Measurements from ENCODE around the gene TAC4. TPM values are rescaled to one million over a fixed set of nuclear protein-coding genes. Genes with fewer than 3 reads are reported as not detected.

TAC4 gene
- total and polyA plus RNA-seq, 10 of the 15 experiments (the other 5 are each of a cell fraction or from before 2014, with no cell fraction given): not detected

GRCh38 chr17:49851387-49852291 is 3.8 kb upstream of the TAC4 start:
- SMC1A ChIA-PET (ENCODE audit: uncharacterized antibody, unreplicated experiment): no interaction called here
- peak; percentile 52 for FAIRE-seq
- TF ChIP-seq MTA2 (IDR thresholded peaks at IDR 0.05; ENCODE audit: low read depth) (0 out of 2 replicates have a peak, but pooled peaks have one; percentile 10), RELB (IDR thresholded peaks at IDR 0.05; ENCODE audit: low read depth) (no peak), MEF2B (IDR thresholded peaks at IDR 0.05; ENCODE audit: partially characterized antibody, poor library complexity, severe bottlenecking) (peak; percentile 16), ZZZ3 (IDR thresholded peaks at IDR 0.05; ENCODE audit: control insufficient read depth, insufficient read length, low read depth) (no peak), GATAD2B (conservative IDR thresholded peaks at IDR 0.05; ENCODE audit: low read depth) (0 out of 2 replicates have a peak, but pooled peaks have one; percentile 26), CBX3 (IDR thresholded peaks at IDR 0.05; ENCODE audit: borderline replicate concordance, low read depth) (no peak), BHLHE40 (IDR thresholded peaks at IDR 0.05; ENCODE audit: borderline replicate concordance in 1 of 2, low read depth in 2 of 2, low read length in 1 of 2) (peak; percentile 47 to 64; a peak in 3 of 4 replicates), RUNX3 (IDR thresholded peaks at IDR 0.05; ENCODE audit: low read length) (0 out of 2 replicates have a peak, but pooled peaks have one; percentile 13), SMC3 (IDR thresholded peaks at IDR 0.05; ENCODE audit: borderline replicate concordance, low read length) (peak; percentile 31; the same call in 1 of the 2 replicates), ZNF217 (IDR thresholded peaks at IDR 0.05) (peak; percentile 30; the same call in 1 of the 2 replicates), NFYB (IDR thresholded peaks at IDR 0.05; ENCODE audit: insufficient read depth, low read depth, low read length) (no peak), NBN (IDR thresholded peaks at IDR 0.05) (0 out of 2 replicates have a peak, but pooled peaks have one; percentile 31), STAT3 (IDR thresholded peaks at IDR 0.05; ENCODE audit: low read depth, low read length) (no peak), WRNIP1 (IDR thresholded peaks at IDR 0.05; ENCODE audit: borderline replicate concordance, low read depth, low read length) (no peak), KAT2A (conservative IDR thresholded peaks at IDR 0.05; ENCODE audit: control insufficient read depth, low read depth, low read length) (no peak)
- TF ChIP-seq, protein P1, sequence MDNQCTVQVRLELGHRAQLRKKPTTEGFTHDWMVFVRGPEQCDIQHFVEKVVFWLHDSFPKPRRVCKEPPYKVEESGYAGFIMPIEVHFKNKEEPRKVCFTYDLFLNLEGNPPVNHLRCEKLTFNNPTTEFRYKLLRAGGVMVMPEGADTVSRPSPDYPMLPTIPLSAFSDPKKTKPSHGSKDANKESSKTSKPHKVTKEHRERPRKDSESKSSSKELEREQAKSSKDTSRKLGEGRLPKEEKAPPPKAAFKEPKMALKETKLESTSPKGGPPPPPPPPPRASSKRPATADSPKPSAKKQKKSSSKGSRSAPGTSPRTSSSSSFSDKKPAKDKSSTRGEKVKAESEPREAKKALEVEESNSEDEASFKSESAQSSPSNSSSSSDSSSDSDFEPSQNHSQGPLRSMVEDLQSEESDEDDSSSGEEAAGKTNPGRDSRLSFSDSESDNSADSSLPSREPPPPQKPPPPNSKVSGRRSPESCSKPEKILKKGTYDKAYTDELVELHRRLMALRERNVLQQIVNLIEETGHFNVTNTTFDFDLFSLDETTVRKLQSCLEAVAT (IDR thresholded peaks at IDR 0.05): 0 out of 2 replicates have a peak, but pooled peaks have one; percentile 14
- TF ChIP-seq, protein P2, sequence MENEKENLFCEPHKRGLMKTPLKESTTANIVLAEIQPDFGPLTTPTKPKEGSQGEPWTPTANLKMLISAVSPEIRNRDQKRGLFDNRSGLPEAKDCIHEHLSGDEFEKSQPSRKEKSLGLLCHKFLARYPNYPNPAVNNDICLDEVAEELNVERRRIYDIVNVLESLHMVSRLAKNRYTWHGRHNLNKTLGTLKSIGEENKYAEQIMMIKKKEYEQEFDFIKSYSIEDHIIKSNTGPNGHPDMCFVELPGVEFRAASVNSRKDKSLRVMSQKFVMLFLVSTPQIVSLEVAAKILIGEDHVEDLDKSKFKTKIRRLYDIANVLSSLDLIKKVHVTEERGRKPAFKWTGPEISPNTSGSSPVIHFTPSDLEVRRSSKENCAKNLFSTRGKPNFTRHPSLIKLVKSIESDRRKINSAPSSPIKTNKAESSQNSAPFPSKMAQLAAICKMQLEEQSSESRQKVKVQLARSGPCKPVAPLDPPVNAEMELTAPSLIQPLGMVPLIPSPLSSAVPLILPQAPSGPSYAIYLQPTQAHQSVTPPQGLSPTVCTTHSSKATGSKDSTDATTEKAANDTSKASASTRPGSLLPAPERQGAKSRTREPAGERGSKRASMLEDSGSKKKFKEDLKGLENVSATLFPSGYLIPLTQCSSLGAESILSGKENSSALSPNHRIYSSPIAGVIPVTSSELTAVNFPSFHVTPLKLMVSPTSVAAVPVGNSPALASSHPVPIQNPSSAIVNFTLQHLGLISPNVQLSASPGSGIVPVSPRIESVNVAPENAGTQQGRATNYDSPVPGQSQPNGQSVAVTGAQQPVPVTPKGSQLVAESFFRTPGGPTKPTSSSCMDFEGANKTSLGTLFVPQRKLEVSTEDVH (IDR thresholded peaks at IDR 0.05; ENCODE audit: low read depth, partially characterized antibody): peak; percentile 53

More at GRCh38 chr17:49851387-49852291, 3.8 kb upstream of the TAC4 start:
- in situ Hi-C loops (cut with MboI) (no loop called here), intact Hi-C loops (cut with micrococcal nuclease; ENCODE audit: unreplicated experiment) (loop anchor here (5.0 kb wide), 2 partner anchors 144 to 284 kb away; partner anchors contain the start of gene SLC35B1)
- Histone ChIP-seq H3K4me3 (peak overlapping the region; percentile 70), H3K9ac (ENCODE audit: control insufficient read depth, insufficient read depth, low read length) (peak overlapping the region; percentile 57), H3K27me3 (replicated peaks in 1 of 2; ENCODE audit: control insufficient read depth in 2 of 2, insufficient read depth in 2 of 2, low read length in 1 of 2) (no peaks in the 10 kb centered on the region; a peak in 3 of 4 replicates), H3K4me2 (ENCODE audit: control insufficient read depth, insufficient read depth) (peak overlapping the region; percentile 96), H3K4me1 (ENCODE audit: control insufficient read depth, insufficient read depth, low read length) (no peaks in the 10 kb centered on the region), H3K36me3 (ENCODE audit: control insufficient read depth in 2 of 2, insufficient read depth in 2 of 2, low read length in 1 of 2) (no peaks in the 10 kb centered on the region), H3K79me2 (ENCODE audit: control insufficient read depth, insufficient read depth, low read length) (no peaks in the 10 kb centered on the region), H4K20me1 (ENCODE audit: control insufficient read depth, insufficient read depth) (no peaks in the 10 kb centered on the region), H3K27ac (ENCODE audit: control insufficient read depth, insufficient read depth) (no peak overlapping the region), H3K9me3 (replicated peaks; ENCODE audit: control insufficient read depth, insufficient read depth, low read length) (no peaks in the 10 kb centered on the region), H2AFZ (ENCODE audit: control insufficient read depth, low read depth, low read length) (peak overlapping the region; percentile 84)
- BruUV-seq (replicated peaks): no TSS peak
- RAD21 ChIA-PET (ENCODE audit: unreplicated experiment): interaction anchor here (0.7 kb wide), 1 partner anchor 148 kb away, joined by 3 read pairs; no protein-coding TSS in a partner anchor
- DNase-seq (ENCODE audit: low read depth, low spot score): no peak
- WGBS (ENCODE audit: insufficient coverage, insufficient replicate concordance, low lambda C conversion rate, missing lambda C conversion rate): 11% methylated on average over 51 of the region's 55 CpGs
- ATAC-seq: peak; percentile 78
- CTCF ChIA-PET: interaction anchor here (0.6 to 1.5 kb wide), 4 partner anchors 14 to 294 kb away, joined by 3 to 4 read pairs (median 4); no protein-coding TSS in a partner anchor
- POLR2A ChIA-PET: no interaction called here
